GM18498 (cell line): Measurements from ENCODE around the gene RNU2-63P.
"Not testable (repeated sequence)": the region's sequence is repeated elsewhere in the genome, so short reads cannot be mapped to it uniquely, and the experiment has no call there.

Experiments used
- ATAC-seq: cut with Tn5 transposase; IDR thresholded peaks from one replicate; pipeline ENCODE4 v1.9.1; 2021; ENCODE audit warnings: mild to moderate bottlenecking, moderate library complexity; ENCODE audit not compliant: unreplicated experiment

The RNU2-63P gene

DNA sequence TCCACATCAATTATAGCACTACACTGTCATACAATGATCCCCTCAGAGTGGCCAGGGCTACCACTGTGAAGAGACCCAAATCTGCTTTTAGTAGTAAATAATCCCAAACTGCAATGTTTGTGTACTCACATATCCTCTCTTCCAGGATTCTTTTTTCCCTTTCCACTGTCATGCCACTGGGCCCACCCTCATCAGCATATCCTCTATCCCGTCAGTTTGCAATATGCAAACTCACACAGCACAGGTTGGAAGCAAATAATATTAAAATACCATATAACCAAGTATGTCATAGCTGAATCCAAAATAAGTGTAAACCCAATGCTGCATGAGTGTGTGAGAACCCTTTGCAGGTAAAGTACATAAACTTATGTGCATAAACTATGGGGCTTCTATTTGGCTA, 28.9 kb downstream of the RNU2-63P start:
- ATAC-seq = not testable (repeated sequence)

GRCh38 chr2:87985902-87986301, 30.4 kb downstream of the RNU2-63P start:
- not testable (repeated sequence) for ATAC-seq

DNA sequence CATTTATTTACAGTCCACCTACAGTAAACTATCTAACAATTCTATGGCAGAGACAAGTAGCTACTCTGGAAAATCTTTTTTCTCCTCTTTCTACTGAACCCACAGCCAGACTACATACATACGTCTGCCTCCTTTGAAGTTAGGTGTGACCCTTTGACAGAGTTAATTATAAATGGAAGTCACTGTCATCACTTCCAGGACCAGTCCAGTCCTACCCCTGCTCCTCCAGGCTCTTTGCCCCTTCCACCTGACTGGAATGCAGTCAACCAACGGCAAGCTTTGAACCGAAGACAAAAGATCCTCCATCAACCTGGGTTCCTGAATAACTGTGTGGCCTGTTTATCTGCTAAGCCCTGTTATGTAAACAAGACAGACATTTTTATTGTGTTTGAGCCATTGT, 35.2 kb downstream of the RNU2-63P start:
- not testable (repeated sequence) for ATAC-seq

DNA sequence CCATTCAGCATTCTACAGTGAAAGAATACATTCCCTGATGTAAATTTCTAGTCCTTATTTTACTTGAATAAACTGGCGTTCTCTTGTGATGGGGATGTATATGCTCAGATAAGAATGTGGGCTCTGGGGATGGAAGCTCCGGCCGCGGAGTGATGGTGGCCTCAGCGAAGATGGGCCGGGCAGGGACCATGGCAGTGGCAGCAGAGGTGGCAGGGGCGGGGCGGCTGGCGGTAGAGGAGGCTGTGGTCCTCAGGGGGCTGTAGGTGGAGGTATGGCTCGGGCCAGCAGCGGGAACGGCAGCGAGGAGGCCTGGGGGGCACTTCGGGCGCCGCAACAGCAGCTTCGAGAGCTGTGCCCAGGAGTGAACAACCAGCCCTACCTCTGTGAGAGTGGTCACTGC, 44.0 kb downstream of the RNU2-63P start:
- not testable (repeated sequence) for ATAC-seq
